HG02970 (cell line): Measurements from ENCODE around the gene KCNMA1.
"Not testable (repeated sequence)": the region's sequence is repeated elsewhere in the genome, so short reads cannot be mapped to it uniquely, and the experiment has no call there.

ENCODE experiments used
- ATAC-seq: cut with Tn5 transposase; IDR thresholded peaks from one replicate; pipeline ENCODE4 v1.9.1; 2021; ENCODE audit warnings: mild to moderate bottlenecking, moderate library complexity, moderate number of reproducible peaks; ENCODE audit not compliant: unreplicated experiment, low FRiP score

KCNMA1 gene

DNA sequence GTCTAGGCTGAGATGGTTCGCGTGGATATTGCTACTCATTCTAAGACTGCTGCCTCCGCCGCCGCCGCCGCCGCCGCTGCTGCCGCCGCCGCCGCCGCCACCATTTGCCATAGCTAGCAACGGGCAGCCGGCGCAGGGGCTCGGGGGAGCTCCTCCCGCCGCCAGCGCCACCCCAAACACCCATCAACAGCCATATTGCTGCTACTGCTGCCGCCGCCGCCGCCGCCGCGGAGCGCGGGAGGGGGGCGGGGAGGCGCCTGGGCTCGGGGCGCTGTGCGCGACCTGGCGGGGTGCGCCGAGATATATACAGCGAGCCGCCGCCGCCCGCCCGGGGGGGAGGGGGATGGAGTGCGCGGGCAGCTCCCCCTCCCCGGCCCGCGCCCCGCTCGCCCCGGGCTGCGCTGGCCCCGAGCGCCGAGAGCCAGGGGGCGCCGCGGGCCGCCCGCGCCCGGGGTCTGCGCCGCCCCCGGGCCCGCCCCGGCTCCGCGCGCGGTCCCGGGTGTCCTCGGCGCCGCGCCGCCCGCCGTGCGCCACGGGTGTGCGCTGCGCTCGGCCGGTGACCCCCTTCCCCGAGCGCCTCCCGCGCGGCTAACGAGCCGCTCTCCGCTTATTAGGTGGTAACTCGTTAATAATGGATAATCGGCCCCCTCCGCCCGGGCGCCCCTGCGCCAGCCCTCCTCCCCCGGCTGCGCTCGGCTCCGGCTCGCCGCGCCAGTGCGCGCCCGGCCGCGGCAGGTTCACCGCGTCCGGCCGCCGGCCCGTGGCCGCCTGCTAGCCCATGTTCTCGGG, at the start of gene KCNMA1:
KCNMA1 (minus strand) TSS at position 277 of the 789 bp plus-strand sequence.
- ATAC-seq, result no peak

DNA sequence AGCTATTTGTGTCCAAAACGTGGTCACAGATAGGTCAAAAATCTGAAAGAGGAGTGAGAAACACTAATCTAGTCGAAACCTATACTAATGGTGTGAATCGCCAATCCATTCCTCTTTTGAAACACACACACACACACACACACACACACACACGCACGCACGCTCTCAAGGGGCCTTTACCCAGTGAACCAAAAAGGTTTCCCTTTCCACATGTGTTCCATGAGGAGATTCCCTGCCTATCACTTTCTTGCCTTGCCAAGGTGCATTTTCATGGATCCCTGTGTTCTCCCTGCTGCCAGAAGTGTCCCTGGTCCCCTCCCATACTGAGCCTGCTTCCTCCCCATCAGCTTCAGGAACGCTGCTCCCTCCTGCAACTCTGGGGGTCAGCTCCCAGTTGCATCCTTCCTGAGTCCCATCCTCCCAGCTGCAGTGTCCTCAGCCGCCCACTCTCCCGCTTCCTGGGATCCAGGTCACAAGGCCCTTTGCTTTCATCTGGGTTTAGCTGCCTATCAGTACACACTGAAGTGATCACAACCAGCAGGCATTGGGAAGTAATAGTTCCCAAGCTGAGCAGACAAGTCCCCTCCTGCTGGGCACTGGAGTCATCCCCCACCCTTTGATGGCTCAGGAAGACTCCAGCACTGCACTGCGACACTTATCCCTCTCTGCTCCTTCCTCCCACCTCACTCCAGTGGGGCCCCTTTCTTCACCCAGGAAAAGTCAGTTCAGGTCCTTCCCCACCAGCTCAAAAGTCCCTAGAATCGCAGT, 49.2 kb upstream of the KCNMA1 start:
- no peak for ATAC-seq

DNA sequence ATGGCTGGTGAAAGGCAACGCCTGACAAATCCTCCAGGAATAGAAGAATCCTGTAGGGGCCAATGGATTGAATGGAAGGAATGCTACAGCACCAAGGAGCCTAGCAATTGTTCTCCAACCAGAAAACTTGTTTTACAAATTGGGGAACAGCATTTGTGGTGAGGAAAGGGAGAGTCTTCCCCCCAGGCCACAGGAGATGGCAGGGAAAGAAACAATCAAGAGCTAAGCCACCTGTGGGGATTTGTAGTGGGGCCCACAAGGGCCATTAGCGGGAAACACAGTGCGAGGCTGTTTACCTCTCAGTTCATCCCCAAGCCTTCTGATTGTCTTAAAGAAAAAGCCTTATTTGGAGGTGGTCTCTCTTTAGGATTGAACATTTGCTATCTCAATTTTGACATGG, 48.5 kb upstream of the KCNMA1 start:
- no peak for ATAC-seq

- no peak for ATAC-seq
These were observed 47.8 kb upstream of the KCNMA1 start for GRCh38 chr10:77685432-77685831.

DNA sequence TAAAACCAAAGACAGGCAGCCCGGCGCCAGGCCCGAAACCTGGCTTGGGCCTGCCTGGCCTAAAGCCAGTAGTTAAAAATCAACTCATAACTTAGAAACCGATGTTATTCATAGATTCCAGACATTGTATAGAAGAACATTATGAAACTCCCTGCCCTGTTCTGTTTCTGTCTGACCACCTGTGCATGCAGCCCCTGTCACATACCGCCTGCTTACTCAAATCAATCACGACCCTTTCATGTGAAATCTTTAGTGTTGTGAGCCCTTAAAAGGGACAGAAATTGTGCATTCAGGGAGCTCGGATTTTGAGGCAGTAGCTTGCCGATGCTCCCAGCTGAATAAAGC, 45.5 kb upstream of the KCNMA1 start:
- not testable (repeated sequence) for ATAC-seq

DNA sequence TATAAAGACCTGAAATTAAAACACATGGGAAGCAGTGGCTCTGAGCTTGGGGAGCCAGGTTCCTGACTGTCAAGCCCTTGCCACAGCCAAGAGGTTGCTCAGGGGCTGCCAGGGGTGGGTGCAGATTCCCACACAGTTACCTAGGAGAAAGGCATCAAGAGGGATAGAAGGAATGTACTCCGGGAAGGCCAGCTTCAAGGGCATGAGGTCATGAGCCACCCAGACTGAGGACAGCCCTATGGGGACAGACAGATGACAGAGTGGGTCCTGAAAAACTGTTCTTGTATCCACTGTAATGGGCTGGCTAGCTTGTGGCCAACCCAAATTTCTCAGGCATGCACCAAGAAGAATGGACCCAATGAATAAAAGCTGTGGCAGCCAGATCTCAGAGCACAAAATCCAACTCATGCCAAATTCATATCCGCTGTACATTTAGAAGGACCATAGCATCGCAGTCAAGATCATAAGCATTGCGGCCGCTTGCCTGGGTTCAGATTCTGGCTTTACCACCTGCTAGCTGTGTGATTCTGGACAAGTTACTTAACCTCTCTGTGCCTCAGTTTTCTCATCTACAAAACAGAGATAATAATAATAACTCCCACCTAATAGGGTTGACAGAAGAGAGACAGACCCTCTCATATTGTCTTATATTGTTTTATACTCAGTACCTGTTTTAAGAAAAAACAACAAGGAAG, 44.9 kb upstream of the KCNMA1 start:
- no peak for ATAC-seq

- no peak for ATAC-seq
These were observed 44.2 kb upstream of the KCNMA1 start for GRCh38 chr10:77681839-77682238.

- ATAC-seq, result no peak
These were observed 43.2 kb upstream of the KCNMA1 start for GRCh38 chr10:77680811-77681210.

DNA sequence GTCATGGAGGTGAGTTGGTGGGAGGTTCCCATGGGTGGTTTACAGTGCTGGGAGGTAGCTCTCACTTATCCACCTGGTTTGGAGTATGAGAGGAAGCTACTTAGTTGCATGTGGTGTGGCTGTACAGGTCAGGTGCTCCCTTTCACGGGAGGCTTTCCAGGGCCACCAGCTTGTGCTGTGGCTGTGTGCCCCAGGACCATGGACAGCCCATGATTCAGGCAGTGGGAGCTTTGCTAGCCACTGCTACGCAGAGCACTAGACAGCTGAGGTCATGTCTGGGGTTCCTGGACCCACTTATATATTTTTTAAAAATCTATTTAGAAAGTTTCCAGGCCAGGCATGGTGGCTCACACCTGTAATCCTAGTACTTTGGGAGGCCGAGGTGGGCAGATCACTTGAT, 42.5 kb upstream of the KCNMA1 start:
- no peak for ATAC-seq

DNA sequence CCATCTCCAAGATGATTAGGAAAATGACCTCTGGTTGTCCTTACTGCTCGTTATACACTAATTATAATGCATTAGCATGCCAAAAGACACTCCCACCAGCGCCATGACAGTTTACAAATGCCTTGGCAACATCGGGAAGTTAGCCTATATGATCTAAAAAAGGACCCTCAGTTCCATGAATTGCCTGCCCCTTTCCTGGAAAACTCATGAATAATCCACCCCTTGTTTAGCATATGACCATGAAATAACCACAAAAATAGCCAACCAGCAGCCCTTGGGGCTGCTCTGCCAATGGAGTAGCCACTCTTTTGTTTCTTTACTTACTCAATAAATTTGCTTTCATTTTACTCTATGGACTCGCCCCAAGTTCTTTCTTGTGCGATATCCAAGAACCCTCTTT, 41.6 kb upstream of the KCNMA1 start:
- ATAC-seq, result no peak

DNA sequence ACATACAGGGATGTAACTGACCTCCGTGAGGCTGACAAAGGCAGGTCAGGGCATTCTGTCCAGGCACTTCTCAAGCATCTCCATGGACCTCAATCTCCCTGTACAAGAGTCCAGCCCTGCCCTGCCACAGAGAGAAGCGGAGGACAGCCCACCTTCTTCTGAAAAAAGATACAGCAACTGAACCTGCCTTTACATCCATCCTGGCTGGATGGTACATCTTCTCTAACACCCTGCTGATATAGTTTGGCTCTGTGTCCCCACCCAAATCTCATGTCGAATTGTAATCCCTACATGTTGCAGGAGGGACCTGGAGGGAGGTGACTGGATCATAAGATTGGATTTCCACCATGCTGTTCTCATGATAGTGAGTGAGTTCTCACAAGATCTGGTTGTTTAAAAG, 40.5 kb upstream of the KCNMA1 start:
- no peak for ATAC-seq

DNA sequence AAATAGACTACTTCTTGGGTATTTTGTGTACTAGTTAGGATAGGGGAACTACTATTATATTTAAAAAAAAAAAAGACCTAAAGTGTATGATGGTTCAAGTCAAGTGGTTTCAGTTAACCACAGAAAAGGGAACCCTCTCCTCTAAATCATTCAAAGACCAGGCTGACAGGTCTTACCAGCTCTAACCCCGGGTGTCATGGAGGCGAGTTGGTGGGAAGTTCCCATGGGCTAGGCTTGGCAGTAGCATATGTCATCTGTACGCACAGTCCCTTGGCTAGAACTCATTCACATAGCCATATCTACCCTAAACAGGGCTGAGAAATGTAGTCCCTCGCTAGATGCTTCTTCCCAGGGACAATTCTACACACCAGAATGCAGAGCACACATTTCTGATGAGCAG, 37.7 kb upstream of the KCNMA1 start:
- ATAC-seq, result no peak

DNA sequence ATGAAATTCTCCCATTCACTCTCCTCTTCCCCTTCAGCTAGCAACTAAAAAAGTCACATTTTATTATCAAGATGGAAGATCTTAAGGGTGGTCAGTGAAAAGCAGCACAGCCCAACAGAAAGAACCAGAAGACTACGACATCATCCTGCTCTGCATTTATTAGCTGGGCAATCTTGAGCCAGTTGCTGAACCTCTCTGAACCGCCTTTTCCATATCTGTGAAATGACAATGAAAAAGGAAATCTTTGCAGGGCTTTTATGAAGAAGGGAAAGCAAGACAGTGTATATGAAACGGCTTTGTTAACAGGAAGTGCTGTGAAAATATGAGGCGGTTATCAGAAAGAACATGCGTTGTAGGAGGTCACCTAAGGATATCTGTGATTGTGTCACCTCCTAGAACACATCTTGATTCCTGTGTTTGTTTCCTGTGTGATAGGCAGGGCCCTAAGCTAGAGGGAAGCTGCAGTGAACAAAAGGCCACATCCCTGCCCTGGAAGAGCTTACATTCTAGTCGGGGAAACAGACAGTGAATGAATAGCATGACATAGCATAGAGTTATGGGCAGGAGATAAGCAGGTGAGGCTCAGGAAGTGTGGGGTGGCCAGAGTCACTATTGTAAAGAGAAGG, 36.0 kb upstream of the KCNMA1 start:
- no peak for ATAC-seq

DNA sequence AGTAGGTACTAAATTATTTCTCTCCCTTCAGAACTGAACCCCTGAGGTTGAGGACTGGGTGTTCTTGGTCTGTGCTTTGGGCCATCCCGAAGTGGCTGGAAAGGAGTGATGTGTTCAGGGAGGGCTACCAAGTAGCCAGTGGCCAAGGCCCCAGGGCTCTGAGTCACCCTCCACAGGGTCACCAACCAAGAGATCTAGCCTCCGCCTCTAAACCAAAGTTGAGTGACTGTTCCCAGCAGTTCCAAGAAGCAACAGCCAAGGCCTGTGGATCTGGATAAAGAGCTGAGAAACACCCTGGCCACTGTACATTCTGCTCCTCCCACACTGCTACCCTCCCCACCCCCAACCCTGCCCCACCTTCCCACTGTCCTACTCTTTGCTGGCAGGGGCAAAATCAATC, 35.5 kb upstream of the KCNMA1 start:
- no peak for ATAC-seq

GRCh38 chr10:77671594-77672252, 34.1 kb upstream of the KCNMA1 start:
- no peak for ATAC-seq

DNA sequence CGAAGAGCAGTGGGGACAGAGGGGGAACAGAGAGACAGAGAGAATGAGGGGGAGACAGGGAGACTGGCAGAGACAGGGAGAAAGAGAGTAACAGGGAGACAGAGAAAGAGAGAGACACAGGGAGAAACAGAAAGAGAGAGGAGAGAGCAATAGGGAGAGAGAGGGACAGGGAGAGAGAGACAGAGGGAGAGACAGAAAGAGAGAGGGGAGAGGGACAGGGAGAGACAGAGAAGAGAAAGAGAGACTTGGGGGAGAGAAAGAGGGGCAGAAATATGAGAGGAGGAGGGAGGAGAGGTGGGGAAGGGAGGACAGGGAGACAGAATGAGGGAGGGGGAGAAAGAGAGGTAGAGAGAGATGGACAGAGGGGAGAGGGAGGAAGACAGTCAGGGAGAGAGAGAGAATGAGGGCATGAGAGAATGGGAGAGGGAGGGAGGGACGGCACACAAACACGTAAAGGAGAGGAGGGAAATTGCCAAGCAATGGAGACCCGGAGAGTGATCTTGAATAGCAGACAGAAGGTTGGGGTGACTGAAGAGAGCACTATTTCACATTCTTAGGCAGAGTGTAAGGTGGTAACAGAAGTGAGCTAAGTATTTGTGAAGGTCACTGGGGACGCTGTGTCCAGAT, 33.3 kb upstream of the KCNMA1 start:
- ATAC-seq, result no peak

DNA sequence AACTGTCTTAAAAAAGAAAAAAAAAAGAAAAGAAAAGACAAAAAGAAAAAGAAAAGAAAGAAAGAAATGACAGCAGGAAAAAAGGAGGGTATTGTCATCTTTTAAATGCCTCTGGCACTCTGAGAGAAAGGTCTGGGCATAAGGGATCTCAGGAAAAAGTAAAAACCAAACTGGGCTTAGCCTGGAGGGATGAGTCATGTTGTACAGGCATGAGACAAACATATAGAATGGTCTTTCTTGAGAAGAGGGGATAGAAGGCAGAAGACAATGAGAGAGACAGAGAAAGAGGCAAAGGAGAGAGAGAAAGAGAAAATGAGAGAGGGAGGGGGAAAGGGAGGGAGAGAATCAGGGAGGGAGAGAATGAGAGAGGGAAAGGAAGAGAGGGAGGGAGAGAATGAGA, 32.3 kb upstream of the KCNMA1 start:
- ATAC-seq, result no peak

DNA sequence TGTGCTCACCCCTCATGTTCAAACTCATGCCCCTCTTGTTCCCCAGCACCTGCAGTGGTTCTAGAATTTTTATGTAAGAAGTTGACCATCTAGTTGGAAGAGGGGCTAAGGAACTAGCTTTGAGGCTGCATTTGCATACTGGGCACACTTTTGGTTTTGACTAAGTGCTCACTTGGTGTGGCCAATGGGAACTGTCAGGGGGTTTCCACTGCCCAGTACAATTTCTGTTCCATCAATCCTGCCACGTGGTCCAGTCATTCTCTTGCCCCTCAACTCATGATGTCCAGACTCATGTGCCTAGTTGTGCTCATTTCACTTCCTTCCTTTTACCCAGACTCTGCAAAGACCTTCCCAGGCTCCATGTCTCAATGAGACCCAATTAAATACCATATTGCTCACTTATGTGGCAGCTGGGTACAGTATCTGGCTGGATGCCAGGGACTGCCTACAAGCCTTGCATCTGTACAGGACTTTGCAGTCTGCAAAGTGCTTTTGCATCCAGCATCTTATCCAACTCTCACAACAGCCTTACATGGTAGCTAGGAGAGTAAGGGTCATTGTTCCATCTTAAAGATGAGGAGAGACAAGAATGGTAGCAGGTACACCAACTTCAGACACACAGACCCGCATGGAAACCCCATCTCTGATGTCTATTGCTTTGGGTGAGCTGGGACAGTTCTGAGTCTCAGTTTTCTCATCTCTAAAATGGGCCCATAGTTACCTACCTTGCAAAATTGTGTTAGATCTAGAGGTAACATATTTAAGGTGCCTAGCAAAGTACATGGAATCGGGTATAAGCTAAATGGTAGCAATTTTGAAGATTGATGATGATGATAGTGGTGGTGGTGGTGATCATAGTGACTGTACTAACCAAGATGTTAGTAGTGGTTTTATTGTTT, 30.1 kb upstream of the KCNMA1 start:
- ATAC-seq, result no peak

DNA sequence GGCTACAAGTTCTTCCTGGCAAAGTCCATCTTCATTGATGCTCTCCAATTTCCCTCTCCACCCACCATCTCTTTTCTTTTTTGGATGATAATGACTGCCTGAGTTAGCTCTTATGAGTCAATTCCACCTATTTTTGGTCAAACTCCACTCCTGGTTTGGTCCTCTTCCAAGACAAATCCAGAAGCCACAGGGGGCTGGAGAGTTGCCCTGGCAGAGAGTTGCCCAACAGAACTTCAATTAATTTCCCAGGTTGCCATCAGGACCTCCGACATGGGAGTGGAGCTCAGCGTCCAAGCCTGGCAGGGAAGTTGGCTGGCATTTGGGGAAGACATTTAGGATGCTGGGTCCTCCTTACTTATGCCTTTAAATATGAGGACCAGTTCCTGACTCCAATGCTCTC, 29.2 kb upstream of the KCNMA1 start:
- ATAC-seq, result no peak
